ENCODE data around the gene TRIM61.
"Not testable (repeated sequence)": the region's sequence is repeated elsewhere in the genome, so short reads cannot be mapped to it uniquely, and the experiment has no call there.

The TRIM61 gene

GRCh38 chr4:164956766-164957643 lies 20.5 kb downstream of the TRIM61 start:
- DNase-seq (ENCODE audit: low read depth in 2 of 2) = peak; percentile 43 to 53

- no peak for DNase-seq (ENCODE audit: low read depth in 2 of 2)
These were observed 22.2 kb downstream of the TRIM61 start for GRCh38 chr4:164955107-164955805.

DNA sequence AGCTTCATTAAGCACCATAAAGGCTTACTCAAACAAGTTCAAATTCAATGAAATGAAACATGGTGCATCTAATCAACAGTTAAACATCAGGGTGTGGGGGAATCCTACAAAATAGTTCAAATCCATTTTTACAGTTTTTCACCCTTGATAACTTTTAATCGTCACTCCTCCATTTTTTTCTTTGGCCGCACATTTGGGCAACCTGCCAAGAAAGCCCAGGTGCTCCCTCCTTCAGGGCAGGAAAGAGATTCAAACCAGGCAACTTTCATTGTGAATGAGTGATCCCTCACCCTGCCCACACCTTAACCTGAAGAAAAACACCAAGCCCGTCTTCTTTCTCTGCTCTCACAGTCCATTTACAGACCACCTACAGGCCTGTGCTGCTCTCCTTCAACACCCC lies 24.9 kb downstream of the TRIM61 start:
- no peak for DNase-seq (ENCODE audit: low read depth in 2 of 2)

DNA sequence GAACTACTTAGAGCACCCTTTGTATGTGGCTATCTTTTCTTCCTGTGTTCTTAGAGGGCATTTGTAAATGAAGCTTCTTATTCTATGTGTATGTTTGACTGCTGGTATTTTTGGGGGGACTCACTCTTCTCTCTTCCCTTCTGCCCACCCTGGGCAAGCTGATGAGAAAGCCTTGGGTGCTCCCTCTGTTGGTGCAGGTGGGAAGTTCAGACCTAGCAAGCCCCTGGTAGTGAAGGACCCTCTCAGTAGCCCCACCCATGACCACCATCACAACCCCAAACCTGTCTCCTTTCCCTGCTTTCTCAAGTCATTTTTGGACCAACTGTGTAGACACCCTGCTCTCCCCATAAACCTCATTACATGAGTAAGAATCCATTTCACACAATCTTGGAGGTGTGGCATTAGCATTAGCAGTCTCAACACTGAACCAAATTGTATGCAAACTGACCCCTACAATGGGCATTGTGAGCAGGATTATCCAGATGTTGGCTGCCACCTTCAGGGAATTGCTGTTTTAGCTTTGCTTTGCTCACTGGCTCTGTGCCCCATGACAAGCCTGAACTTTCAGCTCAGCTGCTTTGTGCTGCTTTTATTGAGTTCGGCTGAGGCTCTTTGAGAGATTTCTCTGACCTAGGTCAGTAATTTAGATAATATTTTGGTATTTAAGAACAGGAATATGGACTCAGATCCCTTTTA lies 27.9 kb downstream of the TRIM61 start:
- DNase-seq (ENCODE audit: low read depth in 2 of 2) = no peak

GRCh38 chr4:164948975-164949374 lies 28.5 kb downstream of the TRIM61 start:
- DNase-seq (ENCODE audit: low read depth in 2 of 2) = no peak

DNA sequence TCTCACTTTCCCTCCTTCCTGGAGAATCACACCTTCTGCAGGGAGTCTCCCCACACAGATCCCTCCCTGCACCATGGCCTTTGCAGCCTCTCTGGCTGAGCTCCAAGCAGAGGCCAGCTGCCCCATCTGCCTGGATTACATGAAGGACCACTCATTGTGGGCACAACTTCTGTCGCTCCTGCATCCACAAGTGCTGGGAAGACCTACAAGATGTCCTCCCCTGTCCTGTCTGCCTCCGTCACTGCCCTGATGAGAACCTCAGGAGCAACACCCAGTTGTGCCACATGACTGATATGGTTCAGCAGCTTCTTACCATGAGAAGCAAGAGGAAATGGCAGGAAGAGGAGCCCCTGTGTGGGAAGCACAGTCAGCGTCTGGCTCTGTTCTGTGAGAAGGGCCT lies 29.5 kb downstream of the TRIM61 start:
- DNase-seq (ENCODE audit: low read depth in 2 of 2) = not testable (repeated sequence)

DNA sequence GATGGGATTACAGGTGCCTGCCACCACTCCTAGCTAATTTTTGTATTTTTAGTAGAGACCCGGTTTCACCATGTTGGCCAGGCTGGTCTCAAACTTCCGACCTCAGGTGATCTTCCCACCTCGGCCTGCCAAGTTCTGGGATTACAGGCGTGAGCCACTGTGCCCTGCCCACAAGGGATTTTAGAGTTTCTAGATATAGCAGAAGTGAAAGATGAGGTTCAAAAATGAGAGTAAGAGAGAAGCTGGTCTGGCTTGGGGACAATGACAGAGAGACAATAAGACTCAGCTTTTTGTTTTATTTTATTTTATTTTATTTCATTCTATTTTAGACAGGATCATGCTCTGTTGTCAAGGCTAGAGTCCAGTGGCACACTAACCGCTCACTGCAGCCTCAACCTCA lies 30.6 kb downstream of the TRIM61 start:
- no peak for DNase-seq (ENCODE audit: low read depth in 2 of 2)

DNA sequence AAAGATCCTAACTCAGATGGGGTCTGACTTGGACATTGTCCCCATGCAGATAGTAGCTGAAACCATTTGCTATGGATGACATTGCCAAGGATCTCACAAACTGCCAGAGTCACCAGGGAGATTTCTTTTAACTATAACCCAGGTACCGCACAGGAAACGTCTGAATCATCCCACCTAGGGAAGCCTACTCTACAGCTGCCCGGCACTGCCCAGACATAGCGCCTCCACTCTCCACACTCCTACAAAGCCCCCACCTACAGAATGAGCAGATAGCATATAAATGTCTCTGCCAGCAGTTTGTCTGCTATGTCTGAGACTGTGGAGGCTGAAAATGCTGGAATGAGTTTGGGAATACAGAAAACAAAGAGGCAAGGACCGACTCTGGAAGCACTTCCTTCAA lies 32.3 kb downstream of the TRIM61 start:
- no peak for DNase-seq (ENCODE audit: low read depth in 2 of 2)

DNA sequence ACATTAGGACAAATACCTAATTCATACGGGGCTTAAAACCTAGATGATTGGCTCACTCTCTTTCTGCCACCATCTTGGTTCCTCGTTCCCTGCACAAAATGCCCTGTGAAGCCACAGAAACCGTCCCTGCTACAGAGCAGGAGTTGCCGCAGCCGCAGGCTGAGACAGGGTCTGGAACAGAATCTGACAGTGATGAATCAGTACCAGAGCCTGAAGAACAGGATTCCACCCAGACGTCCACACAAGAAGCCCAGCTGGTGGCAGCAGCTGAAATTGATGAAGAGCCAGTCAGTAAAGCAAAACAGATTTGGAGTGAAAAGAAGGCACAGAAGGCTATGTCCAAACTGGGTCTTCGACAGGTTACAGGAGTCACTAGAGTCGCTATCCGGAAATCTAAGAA lies 34.3 kb downstream of the TRIM61 start:
- DNase-seq (ENCODE audit: low read depth in 2 of 2) = no peak

GRCh38 chr4:164937576-164938270 lies 39.7 kb downstream of the TRIM61 start:
- DNase-seq (ENCODE audit: low read depth in 2 of 2) = no peak

GRCh38 chr4:164935865-164936606 lies 41.4 kb downstream of the TRIM61 start:
- not testable (repeated sequence) for DNase-seq (ENCODE audit: low read depth in 2 of 2)

GRCh38 chr4:164935363-164935762 lies 42.1 kb downstream of the TRIM61 start:
- DNase-seq (ENCODE audit: low read depth in 2 of 2) = no peak

DNA sequence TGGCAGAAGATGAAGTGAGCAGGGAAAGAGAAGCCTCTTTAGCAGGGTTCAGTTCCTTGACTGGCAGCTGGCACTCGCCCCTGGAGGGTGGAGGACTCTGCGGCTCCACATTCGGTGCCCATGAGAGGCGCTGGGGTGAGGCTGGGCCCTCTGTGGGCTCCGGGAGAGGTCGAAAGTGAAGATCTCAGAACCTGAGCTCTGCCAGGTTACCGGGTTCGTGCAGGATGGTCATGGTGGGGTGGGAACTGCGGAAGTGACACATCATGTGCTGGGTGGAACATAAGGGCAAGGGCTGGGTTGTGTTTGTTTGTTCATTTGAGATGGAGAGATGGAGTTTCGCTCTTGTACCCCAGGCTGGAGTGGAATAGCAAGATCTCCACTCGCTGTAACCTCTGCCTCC lies 44.2 kb downstream of the TRIM61 start:
- no peak for DNase-seq (ENCODE audit: low read depth in 2 of 2)

GRCh38 chr4:164931551-164932324 lies 45.7 kb downstream of the TRIM61 start:
- DNase-seq (ENCODE audit: low read depth in 2 of 2) = no peak

- no peak for DNase-seq (ENCODE audit: low read depth in 2 of 2)
These were observed 46.8 kb downstream of the TRIM61 start for GRCh38 chr4:164930647-164931046.

GRCh38 chr4:164927101-164927500 lies 50.4 kb downstream of the TRIM61 start:
- DNase-seq (ENCODE audit: low read depth in 2 of 2) = not testable (repeated sequence)

DNA sequence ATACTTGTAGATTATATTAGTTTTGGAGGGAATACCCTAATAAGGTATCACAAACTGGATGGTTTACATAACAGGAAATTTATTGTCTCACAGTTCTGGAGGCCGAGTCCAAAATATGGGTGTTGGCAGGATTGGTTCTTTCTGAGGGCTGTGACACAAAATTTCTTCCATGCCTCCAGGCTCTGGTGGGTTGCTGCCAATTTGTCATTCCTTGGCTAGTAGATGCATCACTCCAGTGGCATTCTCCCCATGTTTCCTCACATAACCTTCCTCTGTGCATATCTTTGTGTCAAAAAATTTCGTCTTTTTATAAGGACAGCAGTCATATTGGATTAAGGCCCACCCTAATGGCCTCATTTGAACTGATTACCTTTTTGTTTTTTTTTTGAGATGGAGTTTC lies 51.2 kb downstream of the TRIM61 start:
- no peak for DNase-seq (ENCODE audit: low read depth in 2 of 2)

DNA sequence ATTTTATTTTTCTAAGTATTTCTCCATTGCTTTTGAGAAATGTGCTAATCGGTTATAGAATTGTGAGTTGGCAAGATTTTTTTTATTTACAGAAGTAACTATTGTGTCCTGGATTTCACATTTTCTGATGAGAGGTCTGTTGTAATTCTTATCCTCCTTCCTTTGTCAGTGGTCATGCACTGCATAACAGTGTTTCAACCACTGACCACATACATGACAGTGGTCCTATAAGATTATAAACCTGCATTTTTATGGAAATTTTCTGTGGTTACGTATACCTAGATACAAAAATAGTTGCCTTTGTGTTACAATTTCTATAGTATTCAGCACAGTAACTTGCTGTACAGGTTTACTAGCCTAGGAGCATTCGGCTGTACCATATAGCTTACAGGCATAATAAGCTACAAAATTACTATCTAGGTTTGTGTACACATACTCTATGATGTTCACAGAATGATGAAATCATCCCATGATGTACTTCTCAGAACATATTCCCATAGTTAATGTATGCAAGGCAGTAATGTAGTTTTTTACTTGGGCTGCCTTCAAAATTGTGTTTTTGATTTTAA lies 52.7 kb downstream of the TRIM61 start:
- no peak for DNase-seq (ENCODE audit: low read depth in 2 of 2)

DNA sequence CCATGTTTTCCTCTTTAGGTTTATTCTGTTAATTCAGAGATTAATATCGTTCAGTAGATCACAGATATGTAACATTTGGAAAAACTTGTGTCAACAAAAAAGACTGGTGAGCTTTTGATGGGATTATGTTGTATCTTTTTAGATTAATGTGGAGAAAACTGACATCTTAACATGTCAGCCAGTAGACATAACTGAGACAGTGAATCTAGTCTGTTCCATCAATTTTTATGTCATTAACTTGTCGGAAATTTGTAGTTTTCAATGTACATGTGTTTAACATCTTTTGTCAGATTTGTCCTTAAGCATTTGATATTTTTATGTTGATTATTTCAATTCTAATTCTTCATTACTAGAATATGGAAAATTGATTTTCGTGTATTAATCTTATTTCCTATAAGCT lies 58.5 kb downstream of the TRIM61 start:
- no peak for DNase-seq (ENCODE audit: low read depth in 2 of 2)
